Stimulated activated CD4-positive, alpha-beta T cell treated with anti-CD3 and anti-CD28 coated beads, Interleukin-2, amount 100 ng/mL, for 24 hours (primary cell): ENCODE data around the gene LARP4.
"Not testable (repeated sequence)": the region's sequence is repeated elsewhere in the genome, so short reads cannot be mapped to it uniquely, and the experiment has no call there.

Experiments used
- DNase-seq, 2 donors: peaks; one replicate each; pipeline ENCODE4 v3.0.0-alpha.2; 2020

The LARP4 gene

GRCh38 chr12:50402264-50403000, 1.7 kb downstream of the LARP4 start:
- DNase-seq = no peak

- DNase-seq = no peak
These were observed 2.3 kb downstream of the LARP4 start for GRCh38 chr12:50403001-50403440.

GRCh38 chr12:50404307-50404706, 3.6 kb downstream of the LARP4 start:
- DNase-seq = no peak

GRCh38 chr12:50411051-50411660, 10.5 kb downstream of the LARP4 start:
- DNase-seq = no peak

- DNase-seq = no peak
These were observed 15.3 kb downstream of the LARP4 start for GRCh38 chr12:50415899-50416479.

GRCh38 chr12:50419112-50419909, 18.6 kb downstream of the LARP4 start:
- DNase-seq = no peak

- DNase-seq = not testable (repeated sequence)
These were observed 22.2 kb downstream of the LARP4 start for GRCh38 chr12:50422855-50423254.

GRCh38 chr12:50423342-50423741, 22.7 kb downstream of the LARP4 start:
- DNase-seq = not testable (repeated sequence)

- no peak for DNase-seq
These were observed 25.0 kb downstream of the LARP4 start for GRCh38 chr12:50425589-50426258.

GRCh38 chr12:50431656-50432055, 31.0 kb downstream of the LARP4 start:
- not testable (repeated sequence) for DNase-seq

- no peak for DNase-seq
These were observed 39.6 kb downstream of the LARP4 start for GRCh38 chr12:50440288-50440687.

- no peak for DNase-seq
These were observed 41.1 kb downstream of the LARP4 start for GRCh38 chr12:50441763-50442162.

- no peak for DNase-seq
These were observed 41.7 kb downstream of the LARP4 start for GRCh38 chr12:50442178-50442908.

- DNase-seq = not testable (repeated sequence)
These were observed 49.0 kb downstream of the LARP4 start for GRCh38 chr12:50449671-50450070.

- no peak for DNase-seq
These were observed 52.1 kb downstream of the LARP4 start for GRCh38 chr12:50452795-50453194.

GRCh38 chr12:50453872-50454271, 53.2 kb downstream of the LARP4 start:
- DNase-seq = no peak

GRCh38 chr12:50458606-50459005, 57.9 kb downstream of the LARP4 start:
- no peak for DNase-seq

GRCh38 chr12:50467439-50467838, 66.8 kb downstream of the LARP4 start:
- no peak for DNase-seq

- no peak for DNase-seq
These were observed 76.7 kb downstream of the LARP4 start for GRCh38 chr12:50477241-50477832.

GRCh38 chr12:50482571-50482970, 81.9 kb downstream of the LARP4 start:
- DNase-seq = no peak

GRCh38 chr12:50483488-50483887, 82.8 kb downstream of the LARP4 start:
- DNase-seq = no peak

- no peak for DNase-seq
These were observed 88.1 kb downstream of the LARP4 start for GRCh38 chr12:50488801-50489200.
